ENCODE data around the gene CS.
"Not testable (repeated sequence)": the region's sequence is repeated elsewhere in the genome, so short reads cannot be mapped to it uniquely, and the experiment has no call there.

CS gene

GRCh38 chr12:56317675-56318074 is 17.5 kb upstream of the CS start:
- DNase-seq: no peak

GRCh38 chr12:56315622-56316473 is 15.7 kb upstream of the CS start, which contains the start of gene CNPY2:
TSS of gene CNPY2 (minus strand) at chr12:56315988. CDS start at chr12:56315217, 771 bp downstream.
- DNase-seq: peak; percentile 92 to 93

- no peak for DNase-seq
Measured at GRCh38 chr12:56315249-56315621, 15.1 kb upstream of the CS start.

GRCh38 chr12:56311003-56311402 is 10.9 kb upstream of the CS start:
- no peak for DNase-seq

- no peak for DNase-seq
Measured at GRCh38 chr12:56308714-56309113, 8.6 kb upstream of the CS start.

GRCh38 chr12:56307221-56307965 is 7.3 kb upstream of the CS start:
- no peak for DNase-seq

- DNase-seq: no peak
Measured at GRCh38 chr12:56304872-56305590, 4.9 kb upstream of the CS start.

- no peak for DNase-seq
Measured at GRCh38 chr12:56304276-56304675, 4.1 kb upstream of the CS start.

- no peak for DNase-seq
Measured at GRCh38 chr12:56300644-56301464, 724 bp upstream of the CS start.

GRCh38 chr12:56299308-56299852 is 750 bp downstream of the CS start:
- DNase-seq: no peak

- no peak for DNase-seq
Measured at GRCh38 chr12:56298828-56299227, 1.3 kb downstream of the CS start.

GRCh38 chr12:56297400-56297799 is 2.7 kb downstream of the CS start:
- DNase-seq: no peak

- no peak for DNase-seq
Measured at GRCh38 chr12:56296295-56296694, 3.8 kb downstream of the CS start.

- DNase-seq: no peak
Measured at GRCh38 chr12:56293795-56294194, 6.3 kb downstream of the CS start.

GRCh38 chr12:56288705-56289387 is 11.3 kb downstream of the CS start:
- DNase-seq: no peak

- no peak for DNase-seq
Measured at GRCh38 chr12:56286044-56286830, 13.9 kb downstream of the CS start.

GRCh38 chr12:56284263-56284662 is 15.9 kb downstream of the CS start:
- not testable (repeated sequence) for DNase-seq

- DNase-seq: no peak
Measured at GRCh38 chr12:56282579-56282978, 17.6 kb downstream of the CS start.

- no peak for DNase-seq
Measured at GRCh38 chr12:56282030-56282429, 18.1 kb downstream of the CS start.

- DNase-seq: no peak
Measured at GRCh38 chr12:56280849-56281248, 19.3 kb downstream of the CS start.

GRCh38 chr12:56278905-56279304 is 21.2 kb downstream of the CS start:
- DNase-seq: no peak

Measured in NCI-H446 (cell line).